Mesenchymal stem cell (in vitro differentiated cells and primary cell): ENCODE measurements around the gene ACTN4.

ENCODE experiments used
- DNase-seq: peaks from one replicate; pipeline ENCODE4 v3.0.0-alpha.2; 2013
- H2AFZ ChIP-seq: one replicate; pipeline ENCODE4 v1.6.1; 2013; ENCODE audit warnings: low read depth, mild to moderate bottlenecking, control low read depth, inconsistent platforms, low read length, moderate library complexity
- H2AK5ac ChIP-seq: 2 replicates; pipeline ENCODE4 v1.6.1; 2013; ENCODE audit warnings: low read length, moderate library complexity, mild to moderate bottlenecking, inconsistent platforms; ENCODE audit not compliant: severe bottlenecking
- H2BK120ac ChIP-seq: one replicate; pipeline ENCODE4 v1.6.1; 2013; ENCODE audit warnings: low read depth, mild to moderate bottlenecking, inconsistent platforms, low read length, moderate library complexity
- H2BK12ac ChIP-seq, 2 experiments: one replicate each; pipeline ENCODE4 v1.6.1; 2013; ENCODE audit warnings: inconsistent platforms in 2 of 2, low read length in 2 of 2, mild to moderate bottlenecking in 2 of 2, moderate library complexity in 2 of 2, control low read depth in 1 of 2
- H2BK15ac ChIP-seq: one replicate; pipeline ENCODE4 v1.6.1; 2013; ENCODE audit warnings: mild to moderate bottlenecking, low read depth, inconsistent platforms; ENCODE audit not compliant: poor library complexity, severe bottlenecking
- H2BK5ac ChIP-seq: 2 replicates; pipeline ENCODE4 v1.6.1; 2013; ENCODE audit warnings: low read depth, mild to moderate bottlenecking, low read length, control low read depth, inconsistent platforms; ENCODE audit not compliant: poor library complexity, severe bottlenecking
- H3K14ac ChIP-seq, 2 experiments: one replicate each; pipeline ENCODE4 v1.6.1; 2013; ENCODE audit warnings: inconsistent platforms in 2 of 2, low read length in 2 of 2, control low read depth in 1 of 2, mild to moderate bottlenecking in 1 of 2, moderate library complexity in 1 of 2
- H3K18ac ChIP-seq, 2 experiments: one replicate each; pipeline ENCODE4 v1.6.1; 2013; ENCODE audit warnings: inconsistent platforms in 2 of 2, low read length in 2 of 2, control low read depth in 1 of 2, low read depth in 1 of 2, mild to moderate bottlenecking in 1 of 2
- H3K23ac ChIP-seq, 2 experiments: one replicate each; pipeline ENCODE4 v1.6.1; 2013; ENCODE audit warnings: inconsistent platforms in 2 of 2, low read length in 2 of 2, mild to moderate bottlenecking in 2 of 2, moderate library complexity in 2 of 2, control low read depth in 1 of 2
- H3K27ac ChIP-seq: 2 replicates; pipeline ENCODE4 v1.5.1; 2013; ENCODE audit warnings: mild to moderate bottlenecking, moderate library complexity, low read length, control low read depth, inconsistent platforms; ENCODE audit not compliant: poor library complexity, severe bottlenecking
- H3K27me3 ChIP-seq, 2 experiments: 2 replicates each; pipeline versions ENCODE4 v1.6.1 to v1.7.0; 2013; ENCODE audit warnings: low read length in 2 of 2, mild to moderate bottlenecking in 2 of 2, moderate library complexity in 2 of 2, control low read depth in 1 of 2, inconsistent platforms in 1 of 2; ENCODE audit not compliant: control insufficient read depth in 1 of 2, insufficient read depth in 1 of 2
- H3K36me3 ChIP-seq, 2 experiments: 2 replicates each; pipeline versions ENCODE4 v1.6.1 to v1.7.0; 2013; ENCODE audit warnings: low read length in 2 of 2, control low read depth in 1 of 2, inconsistent platforms in 1 of 2, low read depth in 1 of 2, mild to moderate bottlenecking in 1 of 2; ENCODE audit not compliant: insufficient read depth in 2 of 2, control insufficient read depth in 1 of 2
- H3K4ac ChIP-seq, 2 experiments: one replicate each; pipeline ENCODE4 v1.6.1; 2013; ENCODE audit warnings: inconsistent platforms in 2 of 2, low read length in 2 of 2, mild to moderate bottlenecking in 2 of 2, moderate library complexity in 2 of 2, control low read depth in 1 of 2, low read depth in 1 of 2
- H3K4me1 ChIP-seq: 2 replicates; pipeline ENCODE4 v1.6.1; 2013; ENCODE audit warnings: low read depth, low read length, control low read depth; ENCODE audit not compliant: control insufficient read depth, insufficient read depth
- H3K4me2 ChIP-seq: 2 replicates; pipeline ENCODE4 v1.6.1; 2013; ENCODE audit warnings: low read length, mild to moderate bottlenecking, inconsistent platforms; ENCODE audit not compliant: poor library complexity, severe bottlenecking
- H3K4me3 ChIP-seq, 2 experiments: 2 replicates each; pipeline versions ENCODE4 v1.5.1 to v1.7.0; 2013; ENCODE audit warnings: low read length in 2 of 2, mild to moderate bottlenecking in 2 of 2, control low read depth in 1 of 2, low read depth in 1 of 2; ENCODE audit not compliant: insufficient read depth in 1 of 2
- H3K79me1 ChIP-seq: replicated peaks from 2 replicates; pipeline ENCODE4 v1.6.1; 2013; ENCODE audit warnings: mild to moderate bottlenecking, control low read depth, low read length, inconsistent platforms; ENCODE audit not compliant: poor library complexity, severe bottlenecking
- H3K9ac ChIP-seq: 2 replicates; pipeline ENCODE4 v1.7.0; 2013; ENCODE audit warnings: mild to moderate bottlenecking, low read length, moderate library complexity
- H3K9me3 ChIP-seq: 2 replicates; pipeline ENCODE4 v1.7.0; 2013; ENCODE audit warnings: mild to moderate bottlenecking, low read length; ENCODE audit not compliant: control insufficient read depth
- H4K8ac ChIP-seq: one replicate; pipeline ENCODE4 v1.6.1; 2013; ENCODE audit warnings: inconsistent platforms, mild to moderate bottlenecking, low read length, moderate library complexity
- H4K91ac ChIP-seq: one replicate; pipeline ENCODE4 v1.6.1; 2013; ENCODE audit warnings: mild to moderate bottlenecking, low read length, inconsistent platforms
- WGBS: methylation state at CpG from one replicate; pipeline ENCODE4 v1.1.7; 2013; ENCODE audit warnings: mixed read lengths; 5-methylcytosine and 5-hydroxymethylcytosine counted together

ACTN4 gene

DNA sequence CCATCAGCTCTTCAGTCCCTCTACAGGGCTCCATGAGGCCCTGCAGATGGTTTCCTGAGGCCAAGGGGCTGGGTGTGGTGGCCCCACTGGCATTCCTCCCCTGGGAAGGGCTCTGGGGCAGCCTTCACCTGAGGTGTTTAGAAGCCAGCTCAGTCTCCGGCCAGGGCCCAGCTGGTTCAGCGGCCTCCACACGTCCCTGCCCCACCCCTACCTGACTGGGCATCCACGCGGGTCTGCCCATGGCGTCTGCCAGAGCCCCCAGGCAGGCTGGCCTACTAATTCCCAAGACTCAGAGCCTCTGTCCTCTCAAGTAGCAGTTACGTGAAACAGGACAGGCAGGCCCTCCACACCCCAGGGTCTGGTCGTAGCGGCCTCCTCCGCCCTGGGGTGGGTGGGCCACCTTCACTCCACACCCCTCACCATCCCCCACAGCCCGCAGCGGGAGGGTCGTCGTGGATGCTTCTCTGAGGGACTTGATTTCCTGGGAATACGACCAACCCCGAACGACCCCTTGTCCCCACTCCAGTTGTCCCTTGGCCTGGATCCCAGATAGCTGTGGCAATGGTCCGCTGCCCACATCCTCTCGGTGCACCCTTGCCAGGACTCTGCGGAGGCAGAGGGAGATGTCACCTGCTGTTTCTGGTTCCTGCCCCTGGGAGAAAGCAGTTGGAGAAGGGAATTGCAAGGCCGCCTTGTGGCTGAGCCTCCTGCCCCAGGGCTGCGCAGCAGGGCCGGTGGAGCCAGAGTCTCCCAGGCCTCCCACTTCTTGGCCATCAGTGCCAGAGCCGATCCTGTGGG lies 72.5 kb downstream of the ACTN4 start:
- no peak overlapping the region for H4K91ac ChIP-seq
- H3K4ac ChIP-seq, result no peak overlapping the region
- no peak overlapping the region for H2BK15ac ChIP-seq
- peak overlapping the region; percentile 40 for H2AK5ac ChIP-seq
- no peak overlapping the region for H3K18ac ChIP-seq
- 93% methylated on average over 23 of the region's 24 CpGs for WGBS
- DNase-seq, result no peak
- peak overlapping the region; percentile 78 for H3K27ac ChIP-seq
- H2BK120ac ChIP-seq, result no peak overlapping the region
- H3K9ac ChIP-seq, result no peak overlapping the region
- H3K79me1 ChIP-seq, result peaks cover 20% of the 10 kb centered on the region
- H3K9me3 ChIP-seq, result no peaks in the 10 kb centered on the region
- peaks cover 91 to 92% of the 10 kb centered on the region in 2 experiments for H3K36me3 ChIP-seq
- H3K4me1 ChIP-seq, result peaks cover 53% of the 10 kb centered on the region
- peak overlapping the region; percentile 60 for H2BK5ac ChIP-seq
- H3K14ac ChIP-seq, result no peak overlapping the region
- H3K27me3 ChIP-seq, result no peaks in the 10 kb centered on the region
- no peak overlapping the region for H3K23ac ChIP-seq
- H2AFZ ChIP-seq, result no peak overlapping the region
- H4K8ac ChIP-seq, result no peak overlapping the region
- no peak overlapping the region for H3K4me3 ChIP-seq
- H2BK12ac ChIP-seq, result peak overlapping the region in 1 of 2 experiments; percentile 22
- H3K4me2 ChIP-seq, result no peak overlapping the region

DNA sequence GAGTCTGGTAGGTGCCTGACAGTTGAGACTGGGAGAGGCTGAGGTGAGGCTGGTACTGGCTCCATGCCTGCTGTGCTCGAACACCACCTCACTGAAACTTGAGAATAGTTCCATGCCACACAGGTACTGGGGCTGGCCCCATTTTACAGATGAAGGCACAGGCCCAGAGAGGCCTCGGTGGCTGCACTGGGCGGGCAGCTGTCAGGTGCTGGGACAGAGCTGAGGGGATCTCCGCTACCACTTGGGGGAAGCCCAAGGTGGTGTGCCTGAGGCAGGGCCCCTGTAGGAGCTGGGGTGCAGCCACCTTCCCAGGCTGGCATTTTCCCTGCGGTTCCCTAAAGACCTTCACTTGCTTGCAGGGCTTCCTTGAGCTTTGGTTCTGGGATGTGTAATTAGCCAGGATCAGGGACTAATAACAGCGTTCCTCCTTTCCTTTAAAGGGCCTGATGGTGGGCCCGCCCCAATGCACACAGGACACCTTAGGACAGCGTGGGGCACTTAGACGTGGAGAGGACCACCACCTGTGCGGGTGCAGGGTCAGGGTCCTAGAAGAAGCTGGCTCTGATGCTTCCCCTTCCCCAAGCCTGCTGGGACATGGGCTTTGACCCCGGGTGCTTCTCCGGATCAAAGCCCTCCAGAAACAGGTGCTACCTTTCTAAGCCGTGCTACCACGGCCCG lies 73.2 kb downstream of the ACTN4 start:
- no peak overlapping the region for H3K4me2 ChIP-seq
- no peak overlapping the region for H2AFZ ChIP-seq
- peak overlapping the region; percentile 78 for H3K27ac ChIP-seq
- no peak overlapping the region for H4K8ac ChIP-seq
- no peak overlapping the region for H2BK12ac ChIP-seq
- no peak overlapping the region for H3K9ac ChIP-seq
- no peak overlapping the region for H3K23ac ChIP-seq
- H3K4ac ChIP-seq, result no peak overlapping the region
- H3K14ac ChIP-seq, result no peak overlapping the region
- H2BK15ac ChIP-seq, result no peak overlapping the region
- no peaks in the 10 kb centered on the region for H3K9me3 ChIP-seq
- H2AK5ac ChIP-seq, result no peak overlapping the region
- H3K18ac ChIP-seq, result no peak overlapping the region
- WGBS, result 98% methylated on average over 15 of the region's 15 CpGs
- DNase-seq, result no peak
- peaks cover 53% of the 10 kb centered on the region for H3K4me1 ChIP-seq
- H2BK5ac ChIP-seq, result no peak overlapping the region
- no peak overlapping the region for H2BK120ac ChIP-seq
- H4K91ac ChIP-seq, result no peak overlapping the region
- no peaks in the 10 kb centered on the region for H3K27me3 ChIP-seq
- H3K36me3 ChIP-seq, result peaks cover 95 to 98% of the 10 kb centered on the region in 2 experiments
- peaks cover 23% of the 10 kb centered on the region for H3K79me1 ChIP-seq
- no peak overlapping the region for H3K4me3 ChIP-seq

DNA sequence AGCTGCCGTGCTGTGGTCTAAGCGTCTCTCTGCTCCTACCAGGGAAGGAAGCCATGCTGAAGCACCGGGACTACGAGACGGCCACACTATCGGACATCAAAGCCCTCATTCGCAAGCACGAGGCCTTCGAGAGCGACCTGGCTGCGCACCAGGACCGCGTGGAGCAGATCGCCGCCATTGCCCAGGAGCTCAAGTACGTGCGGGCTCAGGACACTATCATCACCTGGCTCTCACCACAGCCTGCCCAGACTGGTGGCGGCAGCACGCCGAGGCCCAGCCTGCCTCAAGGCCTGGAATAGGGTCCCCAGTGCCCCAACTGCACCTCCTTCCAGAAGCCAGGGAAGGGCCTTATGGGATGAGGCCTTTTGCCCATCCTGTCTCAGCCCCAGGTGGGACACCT lies 74.0 kb downstream of the ACTN4 start:
- no peak for DNase-seq
- Histone ChIP-seq H2AK5ac (peak overlapping the region; percentile 28), H3K9ac (no peak overlapping the region), H3K14ac (no peak overlapping the region), H3K27ac (peak overlapping the region; percentile 13), H3K4me2 (no peak overlapping the region), H3K4me1 (peaks cover 51% of the 10 kb centered on the region), H3K4me3 (no peak overlapping the region), H3K9me3 (no peaks in the 10 kb centered on the region), H3K23ac (no peak overlapping the region), H3K27me3 (no peaks in the 10 kb centered on the region), H4K8ac (no peak overlapping the region), H2BK5ac (no peak overlapping the region), H2AFZ (no peak overlapping the region), H4K91ac (no peak overlapping the region), H2BK12ac (no peak overlapping the region), H2BK120ac (no peak overlapping the region), H3K36me3 (peaks cover 98 to 99% of the 10 kb centered on the region in 2 experiments), H3K18ac (peak overlapping the region in 1 of 2 experiments; percentile 28), H3K79me1 (peaks cover 25% of the 10 kb centered on the region), H3K4ac (no peak overlapping the region), H2BK15ac (no peak overlapping the region)
- 95% methylated on average over 20 of the region's 20 CpGs for WGBS

DNA sequence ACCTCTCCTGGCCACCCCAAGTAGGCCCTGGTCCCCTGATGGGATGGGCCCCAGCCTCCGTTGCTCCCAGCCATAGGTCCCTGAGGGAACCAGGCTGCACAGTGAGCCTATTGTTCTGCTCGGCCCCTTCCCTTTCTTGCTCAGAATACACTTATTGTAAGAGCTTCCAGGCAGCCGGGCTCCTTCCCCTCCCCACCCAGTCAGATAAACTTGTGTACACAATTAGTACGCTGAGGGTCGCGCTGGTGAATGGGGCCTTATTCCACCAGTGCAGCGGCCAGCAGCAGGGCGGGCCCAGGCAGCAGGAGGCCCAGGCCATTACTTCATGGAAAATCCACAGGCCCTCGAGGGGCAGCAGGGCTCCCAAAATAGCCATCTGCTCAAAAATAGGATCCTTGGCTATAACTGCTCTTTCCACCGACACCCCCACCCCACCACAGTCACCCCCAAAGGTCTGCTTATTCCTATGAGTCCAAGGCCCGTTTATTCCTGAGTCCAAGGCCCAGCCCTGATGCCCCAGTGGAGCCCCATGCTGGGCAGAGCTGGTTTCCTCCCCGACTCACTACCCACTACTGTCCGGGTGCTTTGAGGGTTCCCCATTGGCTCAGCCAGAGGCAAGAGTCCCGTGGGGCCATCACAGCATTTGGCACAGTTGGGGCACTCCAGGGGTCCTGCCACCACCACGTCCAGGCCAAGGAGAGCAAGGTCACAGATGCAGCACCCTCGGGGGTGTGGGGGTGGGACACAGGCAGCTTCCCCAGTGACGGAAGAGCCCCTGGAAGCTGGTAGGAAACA lies 74.7 kb downstream of the ACTN4 start:
- H2BK120ac ChIP-seq, result no peak overlapping the region
- no peak overlapping the region for H3K14ac ChIP-seq
- H3K79me1 ChIP-seq, result peaks cover 29% of the 10 kb centered on the region
- H3K4me1 ChIP-seq, result peaks cover 57% of the 10 kb centered on the region
- peak overlapping the region; percentile 27 for H4K8ac ChIP-seq
- no peak overlapping the region for H2BK12ac ChIP-seq
- H3K9me3 ChIP-seq, result no peaks in the 10 kb centered on the region
- H3K27ac ChIP-seq, result peak overlapping the region; percentile 28
- H3K4me2 ChIP-seq, result no peak overlapping the region
- no peak for DNase-seq
- 70% methylated on average over 17 of the region's 17 CpGs for WGBS
- no peak overlapping the region for H2BK15ac ChIP-seq
- no peak overlapping the region for H2AFZ ChIP-seq
- H3K18ac ChIP-seq, result no peak overlapping the region
- H3K27me3 ChIP-seq, result no peaks in the 10 kb centered on the region
- H4K91ac ChIP-seq, result no peak overlapping the region
- no peak overlapping the region for H3K9ac ChIP-seq
- H2BK5ac ChIP-seq, result no peak overlapping the region
- no peak overlapping the region for H3K23ac ChIP-seq
- peak overlapping the region; percentile 74 for H2AK5ac ChIP-seq
- peaks cover 98 to 99% of the 10 kb centered on the region in 2 experiments for H3K36me3 ChIP-seq
- no peak overlapping the region for H3K4ac ChIP-seq
- no peak overlapping the region for H3K4me3 ChIP-seq
